GM18858 (cell line): ENCODE results near the gene USP47.
"Not testable (repeated sequence)": the region's sequence is repeated elsewhere in the genome, so short reads cannot be mapped to it uniquely, and the experiment has no call there.

Experiments
- ATAC-seq: cut with Tn5 transposase; IDR thresholded peaks from one replicate; pipeline ENCODE4 v1.9.1; 2021; ENCODE audit not compliant: unreplicated experiment

The USP47 gene

DNA sequence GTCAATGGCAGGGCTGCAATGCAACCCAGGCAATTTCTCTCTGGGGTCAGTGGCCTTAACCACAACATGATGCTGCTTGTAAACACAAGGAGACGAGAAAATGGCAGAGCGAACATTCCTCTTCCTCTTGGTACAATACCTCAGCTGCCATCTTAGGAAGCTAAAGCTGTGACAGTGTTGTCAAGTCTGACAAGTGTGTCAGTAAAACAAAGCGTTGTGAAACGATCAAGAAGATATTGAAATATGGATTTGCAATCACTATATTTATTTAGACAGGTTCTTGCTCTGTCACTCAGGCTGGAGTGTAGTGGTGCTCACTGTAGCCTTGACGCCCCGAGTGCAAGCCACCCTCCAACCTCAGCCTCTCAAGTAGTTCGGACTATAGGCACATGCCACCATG, 14.5 kb upstream of the USP47 start:
- ATAC-seq = no peak

DNA sequence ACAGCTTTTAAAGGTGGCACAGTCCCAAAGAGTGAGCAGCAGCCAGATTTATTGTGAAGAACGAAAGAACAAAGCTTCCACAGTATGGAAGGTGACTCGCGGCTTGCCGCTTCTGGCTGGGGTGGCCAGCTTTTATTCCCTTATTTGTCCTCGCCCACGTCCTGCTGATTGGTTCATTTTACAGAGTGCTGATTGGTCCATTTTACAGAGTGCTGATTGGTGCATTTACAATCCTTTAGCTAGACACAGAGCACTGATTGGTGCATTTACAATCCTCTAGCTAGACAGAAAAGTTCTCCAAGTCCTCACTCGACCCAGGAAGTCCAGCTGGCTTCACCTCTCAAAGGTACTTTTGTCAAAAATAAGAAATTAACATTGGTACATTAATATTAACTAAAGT, 10.4 kb upstream of the USP47 start:
- ATAC-seq = not testable (repeated sequence)

DNA sequence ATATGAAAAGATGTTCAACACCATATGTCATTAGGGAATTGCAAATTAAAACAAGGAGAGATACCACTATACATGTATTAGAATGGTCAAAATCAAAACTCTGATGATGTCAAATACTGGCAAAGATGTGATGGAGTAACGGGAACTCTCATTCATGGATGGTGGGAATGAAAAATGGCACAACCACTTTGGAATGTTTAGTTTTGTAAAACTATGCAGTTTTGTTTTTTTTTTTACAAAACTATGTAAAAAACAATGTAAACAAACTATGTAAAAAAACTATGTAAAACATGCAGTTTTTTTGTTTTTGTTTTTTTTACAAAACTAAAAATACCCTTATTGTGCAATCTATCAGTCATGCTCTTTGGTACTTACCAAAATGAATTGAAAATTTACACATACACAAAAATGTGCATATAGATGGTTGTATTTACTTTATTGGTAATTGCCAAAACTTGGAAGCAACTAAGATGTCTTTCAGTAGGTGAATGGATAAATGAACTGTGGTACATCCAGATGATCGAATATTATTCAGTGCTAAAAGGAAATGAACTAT, 5.0 kb upstream of the USP47 start:
- no peak for ATAC-seq

DNA sequence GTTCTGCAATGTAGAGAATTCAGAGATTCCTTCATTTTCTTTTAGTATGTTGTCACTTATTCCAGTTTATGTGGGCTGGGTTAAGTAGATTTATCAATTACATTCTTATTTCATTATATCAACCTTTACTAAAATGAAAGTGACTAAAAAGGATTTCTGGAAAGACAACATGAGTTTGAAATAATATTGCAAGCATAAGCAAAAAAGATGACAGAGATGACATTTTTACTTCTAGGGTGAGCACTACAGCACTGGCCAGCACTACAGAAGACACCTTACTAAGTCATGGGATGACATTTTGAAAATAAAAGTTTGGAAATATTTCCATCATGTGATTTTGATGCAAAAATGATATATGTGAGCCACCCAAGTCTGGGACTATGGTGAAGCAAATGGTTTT, 2.1 kb upstream of the USP47 start:
- no peak for ATAC-seq

DNA sequence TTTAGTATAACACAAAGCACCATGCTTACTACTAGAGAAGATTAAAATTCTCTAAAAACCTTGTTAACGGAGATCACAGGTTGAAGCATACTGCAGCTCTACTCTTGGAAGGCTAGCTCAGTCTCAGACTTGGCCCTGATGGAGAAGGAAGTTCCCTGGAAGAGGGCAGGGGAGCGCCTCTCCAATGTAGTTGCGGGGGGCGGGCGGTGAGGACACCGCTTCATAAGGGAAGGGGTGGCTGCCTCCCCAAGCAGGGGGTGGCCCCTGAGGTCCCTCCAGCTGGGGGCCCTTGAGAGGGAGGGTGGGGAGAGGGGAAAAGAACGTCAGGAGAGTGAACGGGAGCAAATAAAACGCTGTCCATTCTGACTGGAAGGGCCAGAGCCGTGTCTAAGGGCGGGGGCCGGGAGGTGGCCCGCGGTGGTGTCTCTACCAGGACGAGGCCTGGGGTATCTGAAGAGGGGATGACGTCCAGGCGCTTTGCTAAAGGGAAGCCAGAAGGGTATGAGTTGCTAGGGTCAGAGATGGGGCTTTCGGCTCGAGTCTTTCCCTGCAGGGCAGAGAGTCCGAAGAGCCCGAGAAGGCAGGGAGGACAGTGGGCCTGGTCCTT, 553 bp upstream of the USP47 start:
- peak; percentile 21 for ATAC-seq

DNA sequence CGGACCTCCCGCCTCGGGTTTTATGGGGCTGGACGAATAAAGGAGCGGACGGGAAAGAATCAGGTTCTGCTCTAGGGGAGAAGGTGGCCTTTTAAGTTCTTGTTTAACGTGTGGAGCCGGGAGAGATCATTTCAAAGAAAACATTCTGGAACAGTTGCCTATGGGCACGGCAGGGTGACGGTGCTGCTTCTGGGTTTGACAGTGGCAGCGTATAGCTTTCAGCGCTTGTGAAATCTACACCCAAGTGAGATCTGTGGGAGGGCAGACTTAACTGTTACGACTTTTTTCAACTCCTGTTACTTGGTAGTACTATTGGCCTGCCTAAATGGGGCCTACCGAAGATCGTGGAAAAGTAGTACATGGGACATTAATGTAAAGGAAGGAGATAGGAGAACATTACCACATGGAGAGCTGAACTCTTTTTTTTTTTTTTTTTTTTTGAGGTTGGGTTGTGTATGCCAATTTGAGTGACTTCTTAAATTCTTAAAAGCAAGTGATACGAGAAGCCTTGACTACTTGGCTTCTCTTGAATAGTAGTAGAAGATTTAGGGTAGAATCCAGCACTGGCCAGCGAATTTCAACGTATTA, 743 bp downstream of the USP47 start:
- ATAC-seq = peak; percentile 29

DNA sequence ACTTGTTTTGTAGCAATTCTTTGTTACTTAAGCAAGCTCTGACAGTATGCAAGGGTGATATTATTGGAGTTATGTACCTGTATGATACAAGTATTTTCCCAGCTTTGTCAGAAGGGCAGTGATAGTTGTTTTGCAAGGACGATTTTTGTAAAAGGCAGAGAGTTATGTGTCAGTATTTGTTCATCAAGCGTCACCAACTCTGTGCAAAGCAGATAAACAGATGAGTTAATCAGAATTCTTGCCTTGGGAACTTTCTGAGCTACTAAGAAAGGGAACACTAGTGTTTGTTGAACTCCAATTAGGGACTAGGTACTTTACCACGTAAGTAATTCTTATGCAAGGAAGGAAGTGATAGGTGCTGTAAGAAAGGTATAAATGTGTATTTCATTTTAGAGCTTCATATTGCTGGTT, 1.4 kb downstream of the USP47 start:
- ATAC-seq = no peak

DNA sequence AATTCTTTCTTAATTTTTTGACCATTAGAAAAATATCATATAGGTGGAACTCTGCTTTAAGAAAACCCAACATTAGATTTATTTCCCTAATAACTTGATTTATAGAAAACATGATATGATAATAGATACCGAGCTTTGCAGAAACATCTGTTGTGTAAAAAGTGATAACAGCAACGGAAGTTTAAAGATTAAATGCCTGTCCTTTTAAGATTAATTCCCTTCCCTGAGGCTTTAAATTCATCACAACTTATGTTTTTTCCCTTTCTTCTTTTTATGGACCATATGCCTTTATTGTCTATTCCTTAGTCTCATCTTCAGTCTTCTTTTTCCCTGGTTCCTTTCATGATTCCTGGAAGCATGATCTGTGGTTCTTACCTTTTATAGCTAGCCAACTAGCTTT, 1.9 kb downstream of the USP47 start:
- ATAC-seq = no peak

DNA sequence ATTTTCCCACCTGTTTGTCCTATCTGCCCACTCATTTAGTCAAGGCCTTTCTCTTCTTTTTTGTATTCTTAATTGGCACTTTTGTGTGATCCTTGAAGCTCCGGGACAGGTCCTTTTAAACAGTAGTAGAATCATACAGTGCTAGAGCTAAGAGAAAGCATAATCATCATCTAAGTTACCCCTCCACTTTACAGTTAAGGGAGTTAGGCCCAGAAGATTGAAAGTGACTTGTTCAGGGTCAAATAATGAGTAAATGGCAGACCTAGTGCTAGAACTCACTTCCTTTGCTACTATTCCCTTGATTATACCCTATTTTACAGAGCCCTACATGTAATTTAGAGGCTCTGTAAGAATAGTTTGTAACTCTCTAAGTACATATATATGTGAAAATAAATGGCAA, 2.5 kb downstream of the USP47 start:
- ATAC-seq = no peak

DNA sequence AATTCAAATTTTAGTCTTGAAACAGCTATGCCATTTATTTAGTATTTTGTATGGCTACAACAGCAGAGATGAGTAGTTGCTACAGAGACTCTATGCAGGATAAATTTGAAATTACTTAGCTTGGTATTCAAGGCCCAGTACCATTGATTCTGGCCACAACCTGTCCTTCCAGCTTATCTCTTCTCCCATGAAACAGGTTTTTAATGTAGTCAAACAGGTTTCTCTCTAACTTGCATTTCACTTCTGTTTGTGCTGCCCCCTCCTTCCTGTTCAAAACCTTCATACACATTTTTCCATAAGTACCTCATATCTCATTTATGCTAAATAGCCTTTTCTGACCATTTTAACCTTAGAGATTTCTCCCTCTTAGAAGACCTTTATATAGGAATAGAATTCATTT, 3.3 kb downstream of the USP47 start:
- ATAC-seq = no peak

DNA sequence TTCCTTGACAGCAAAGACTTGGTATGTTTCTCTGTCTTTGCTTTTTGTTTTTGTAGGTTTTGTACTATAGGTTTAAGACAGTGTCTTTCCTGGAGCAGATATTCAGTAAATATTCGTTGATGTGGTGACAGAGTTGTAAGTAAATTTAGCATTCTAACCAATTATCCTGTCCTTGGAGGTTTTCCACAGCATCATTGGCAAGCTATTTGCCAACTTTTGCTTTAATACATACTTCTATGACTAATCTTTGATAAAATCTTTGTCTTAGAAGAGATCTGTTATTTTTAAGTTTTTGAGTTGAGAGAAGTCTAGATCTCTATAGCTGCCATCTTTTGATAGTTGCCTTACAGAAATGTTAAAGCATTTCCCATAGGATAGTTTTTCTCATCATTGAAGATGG, 3.8 kb downstream of the USP47 start:
- ATAC-seq = no peak

DNA sequence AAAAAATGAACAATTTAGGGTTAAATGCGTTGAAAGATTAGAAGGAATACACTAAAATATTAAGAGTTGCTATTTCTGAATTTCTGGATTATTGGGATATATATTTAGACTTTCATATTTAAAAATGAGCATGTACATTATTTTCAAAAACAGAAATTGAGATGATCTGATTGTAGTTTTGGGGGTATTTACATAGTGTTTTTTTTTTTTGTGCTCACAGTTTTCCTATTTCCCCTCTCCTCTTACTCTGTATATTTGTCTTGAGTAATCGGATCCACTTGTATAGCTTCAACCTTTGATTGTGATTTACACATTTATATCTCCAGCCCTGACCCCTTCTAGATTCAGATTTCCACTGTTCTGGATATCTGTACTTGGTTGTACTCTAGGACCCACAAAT, 5.3 kb downstream of the USP47 start:
- ATAC-seq = no peak

DNA sequence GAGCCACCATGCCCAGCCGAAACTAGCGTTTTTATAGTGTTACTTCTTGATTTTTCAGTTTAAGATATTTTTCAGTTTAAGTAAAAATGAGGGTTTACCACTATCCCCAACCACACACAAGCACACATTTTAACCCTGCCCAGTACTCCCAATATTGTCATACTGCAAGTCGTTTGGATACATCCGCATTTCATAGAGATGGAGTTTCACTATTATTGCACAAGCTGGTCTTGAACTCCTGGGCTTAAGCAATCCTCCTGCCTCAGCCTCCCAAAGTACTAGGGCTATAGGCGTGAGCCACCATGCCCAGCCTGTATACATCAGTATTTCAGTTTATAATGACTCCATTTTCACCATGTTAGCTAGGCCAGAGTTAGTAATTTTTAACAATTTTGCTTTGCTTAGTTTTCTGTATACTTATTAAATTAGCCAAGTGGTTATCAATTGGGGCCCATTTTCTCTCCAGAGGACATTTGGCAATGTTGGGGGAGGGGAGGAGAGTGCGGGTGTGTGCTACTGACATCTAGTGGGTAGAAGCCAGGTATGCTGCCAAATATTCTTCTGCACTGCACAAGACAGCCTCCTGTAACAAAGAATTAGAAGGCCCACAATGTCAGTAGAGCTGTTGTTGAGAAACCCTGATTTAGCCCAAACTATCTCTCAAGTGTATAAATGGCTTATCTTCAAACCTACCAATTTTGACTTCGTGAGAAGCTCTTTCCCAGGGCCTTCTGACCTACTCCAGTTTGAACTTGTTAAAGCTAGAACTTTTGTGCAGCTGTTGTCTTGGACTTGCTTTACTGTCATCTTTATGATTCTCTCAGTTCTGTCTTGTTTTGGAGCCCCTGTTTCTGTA, 7.3 kb downstream of the USP47 start:
- peak; percentile 57 for ATAC-seq

DNA sequence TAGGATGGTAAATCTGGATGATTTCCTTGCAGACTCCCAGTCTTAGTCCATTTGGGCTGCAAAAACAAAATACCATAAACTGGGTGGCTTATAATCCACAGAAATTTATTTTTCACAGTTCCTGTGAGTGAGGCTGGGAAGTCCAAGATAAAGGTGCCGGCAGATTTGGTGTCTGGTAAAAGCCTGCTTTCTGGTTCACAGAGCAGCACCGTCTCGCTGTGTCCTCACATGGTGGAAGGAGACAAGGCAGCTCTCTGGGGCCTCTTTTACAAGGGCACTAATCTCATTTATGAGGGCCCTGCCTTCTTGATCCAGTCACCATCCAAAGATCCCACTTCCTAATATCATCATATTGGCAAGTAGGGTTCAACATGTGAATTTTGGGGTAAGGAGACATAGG, 8.9 kb downstream of the USP47 start:
- no peak for ATAC-seq

DNA sequence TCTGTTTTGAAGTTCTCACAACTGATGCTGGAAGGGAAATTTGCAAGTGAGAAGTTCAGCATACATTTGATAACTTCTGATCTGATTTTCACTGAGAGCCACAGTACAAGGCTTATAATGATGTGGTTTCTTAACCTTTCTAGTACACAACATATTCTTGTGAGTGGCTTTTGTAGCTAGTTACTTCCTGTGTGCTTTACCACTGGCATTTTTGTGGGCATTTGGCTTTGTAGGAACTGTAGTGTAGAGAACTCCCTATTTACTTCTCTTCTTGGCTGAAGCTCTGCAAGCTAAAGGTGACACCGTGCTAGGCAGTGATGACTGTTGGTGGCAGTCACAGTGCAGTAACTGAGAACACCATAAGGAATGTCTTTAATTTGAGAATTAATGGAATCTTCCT, 14.9 kb downstream of the USP47 start:
- no peak for ATAC-seq

DNA sequence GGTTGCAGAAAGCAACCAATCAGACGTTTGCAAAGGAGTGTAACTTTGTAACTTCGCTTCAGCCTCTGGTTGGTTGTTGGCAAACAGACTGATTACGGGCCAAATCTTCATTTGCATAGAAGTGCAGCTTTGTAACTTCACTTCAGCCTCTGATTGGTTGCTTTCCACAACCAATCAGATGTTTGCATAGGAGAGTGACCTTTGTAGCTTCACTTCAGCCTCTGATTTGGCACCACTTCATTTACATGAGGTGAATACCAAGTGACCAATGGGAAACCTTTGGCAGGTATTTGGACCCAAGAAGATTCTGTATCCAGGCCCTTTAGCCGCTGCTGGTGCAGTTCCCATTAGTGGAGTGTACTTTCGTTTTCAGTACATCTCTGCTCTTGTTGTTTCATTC, 16.0 kb downstream of the USP47 start:
- no peak for ATAC-seq

DNA sequence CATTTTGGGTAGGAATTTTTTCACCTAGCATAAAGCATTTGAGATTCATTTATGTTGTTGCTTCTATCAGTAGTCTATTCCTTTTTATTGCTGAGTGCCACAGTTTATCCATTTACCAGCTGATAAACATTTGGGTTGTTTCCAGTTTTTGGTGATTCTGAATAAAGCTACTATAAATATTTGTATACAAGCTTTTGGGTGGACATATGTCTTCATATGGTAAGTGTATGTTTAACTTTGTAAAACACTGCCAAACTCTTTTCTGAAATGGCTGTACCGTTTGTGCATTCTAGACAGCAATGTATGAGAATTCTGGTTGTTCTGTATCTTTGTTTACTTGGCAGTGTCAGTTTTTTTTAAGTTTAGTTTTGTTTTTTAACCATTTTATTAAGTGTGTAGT, 16.9 kb downstream of the USP47 start:
- ATAC-seq = no peak

DNA sequence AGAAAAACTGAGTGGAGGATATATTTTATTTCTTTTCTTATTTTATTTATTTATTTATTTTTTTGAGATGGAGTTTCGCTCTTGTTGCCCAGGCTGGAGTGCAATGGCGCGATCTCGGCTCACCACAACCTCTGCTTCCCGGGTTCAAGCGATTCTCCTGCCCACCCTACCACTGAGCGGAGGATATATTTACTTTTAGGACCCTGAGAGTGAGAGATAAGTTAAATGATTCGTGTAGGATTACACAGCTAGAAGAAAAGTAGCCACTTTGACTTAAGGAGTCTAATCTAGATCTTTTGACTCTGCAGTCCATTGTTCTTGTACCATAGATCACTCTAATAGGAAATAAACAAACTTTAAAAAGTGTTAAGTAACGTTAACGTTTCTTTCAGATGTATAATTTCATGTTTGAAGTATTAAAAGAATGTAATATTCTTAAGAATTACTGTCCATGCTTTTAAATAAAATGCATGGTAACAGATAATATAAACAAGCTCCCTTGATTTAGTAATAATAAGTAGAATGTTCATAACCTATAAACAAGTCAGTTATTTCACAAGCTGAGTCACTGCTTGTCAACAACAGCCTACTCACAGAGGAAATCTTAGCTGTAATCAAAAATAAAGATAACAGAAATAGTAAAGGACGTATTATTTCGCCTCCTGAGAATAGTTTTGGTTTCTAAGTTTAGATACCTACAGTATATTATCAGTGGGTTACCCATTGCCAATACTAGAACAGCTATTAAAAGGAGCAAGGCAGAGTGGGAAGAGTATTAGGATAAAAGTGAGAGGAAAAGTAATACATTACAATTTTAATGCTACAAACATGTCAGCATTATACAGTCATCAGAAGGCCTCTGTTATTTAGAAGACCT, 18.6 kb downstream of the USP47 start:
- ATAC-seq = no peak

DNA sequence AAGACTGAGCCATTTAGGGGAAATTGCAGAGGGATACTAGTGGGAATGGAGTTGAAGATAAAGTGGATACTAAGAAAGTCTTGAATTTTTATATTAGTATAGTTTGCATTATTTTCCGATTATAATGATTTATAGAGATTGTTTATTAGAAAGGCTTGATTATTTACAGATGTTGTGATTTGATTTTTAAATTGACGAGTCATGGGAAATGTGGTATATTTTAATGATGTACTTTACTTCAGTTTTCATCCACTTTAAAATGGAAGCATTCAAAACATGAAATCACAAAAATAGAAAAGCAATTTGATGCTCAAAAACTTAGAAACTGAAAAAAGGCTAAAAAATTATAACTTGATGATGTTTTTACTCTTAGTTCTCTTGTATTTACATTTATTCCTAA, 21.2 kb downstream of the USP47 start:
- ATAC-seq = no peak

DNA sequence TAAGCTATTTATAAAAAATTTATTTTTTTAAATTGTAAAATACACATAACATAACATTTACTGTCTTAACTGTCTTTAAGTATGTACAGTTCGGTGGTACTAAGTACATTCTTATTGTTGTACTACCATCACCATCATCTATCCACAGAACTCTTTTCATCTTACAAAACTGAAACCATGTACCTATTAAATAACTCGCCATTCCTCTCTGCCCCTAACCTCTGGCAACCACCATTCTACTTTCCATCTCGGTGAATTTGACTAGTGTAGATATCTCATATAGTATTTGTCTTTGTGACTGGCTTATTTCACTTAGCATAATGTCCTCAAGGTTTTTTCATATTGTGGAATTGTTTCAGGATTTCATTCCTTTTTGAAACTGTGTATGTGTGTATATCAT, 22.6 kb downstream of the USP47 start:
- ATAC-seq = no peak

DNA sequence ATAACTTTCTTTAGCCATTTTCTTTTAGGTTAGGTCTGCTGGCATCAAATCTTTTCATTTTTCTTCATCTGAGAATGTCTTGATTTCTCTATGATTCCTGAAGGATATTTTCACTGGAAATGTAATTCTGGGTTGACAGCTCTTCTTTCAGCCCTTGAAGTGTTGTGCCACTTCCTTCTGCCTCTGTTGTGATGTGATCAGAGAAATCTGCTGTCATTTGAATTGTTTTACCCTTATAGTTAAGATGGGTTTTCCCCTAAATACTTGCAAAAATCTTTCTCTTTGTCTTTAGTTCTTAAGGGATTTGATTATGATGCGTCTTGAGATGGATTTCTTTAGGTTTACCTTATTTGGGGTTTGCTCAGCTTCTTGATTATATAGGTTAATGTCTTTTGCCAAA, 23.0 kb downstream of the USP47 start:
- no peak for ATAC-seq
